Anterior cingulate cortex (tissue), 58 donors: Measurements from ENCODE around the gene C20orf173.
"Not testable (repeated sequence)": the region's sequence is repeated elsewhere in the genome, so short reads cannot be mapped to it uniquely, and the experiment has no call there.

ENCODE experiments used
- DNase-seq, 58 donors: peaks; one replicate each; lab custom pipeline; 2025; lab: John Stamatoyannopoulos, UW

C20orf173 gene

GRCh38 chr20:35529552-35529951 is at the start of gene C20orf173:
TSS of gene C20orf173 (minus strand) at chr20:35529652. CDS start at chr20:35529373, 279 bp downstream.
- no peak for DNase-seq

GRCh38 chr20:35579196-35579595 is 49.7 kb upstream of the C20orf173 start:
- no peak for DNase-seq

GRCh38 chr20:35578469-35578868 is 49.0 kb upstream of the C20orf173 start:
- no peak for DNase-seq

GRCh38 chr20:35576816-35577215 is 47.4 kb upstream of the C20orf173 start:
- DNase-seq = no peak

- DNase-seq = no peak
Measured at GRCh38 chr20:35575958-35576357, 46.5 kb upstream of the C20orf173 start.

- DNase-seq = no peak
Measured at GRCh38 chr20:35572838-35573237, 43.4 kb upstream of the C20orf173 start.

GRCh38 chr20:35571555-35571954 is 42.1 kb upstream of the C20orf173 start:
- DNase-seq = no peak

GRCh38 chr20:35568645-35569044 is 39.2 kb upstream of the C20orf173 start:
- no peak for DNase-seq

- DNase-seq = no peak
Measured at GRCh38 chr20:35564905-35565304, 35.5 kb upstream of the C20orf173 start.

- no peak for DNase-seq
Measured at GRCh38 chr20:35563834-35564233, 34.4 kb upstream of the C20orf173 start.

- no peak for DNase-seq
Measured at GRCh38 chr20:35562541-35563110, 33.2 kb upstream of the C20orf173 start.

GRCh38 chr20:35561671-35562070 is 32.2 kb upstream of the C20orf173 start:
- no peak for DNase-seq

- DNase-seq = peak in 18 of 58 donors; percentile 3 to 27 (median 12)
Measured at GRCh38 chr20:35561268-35561667, 31.8 kb upstream of the C20orf173 start.

GRCh38 chr20:35560541-35560940 is 31.1 kb upstream of the C20orf173 start:
- DNase-seq = no peak

- no peak for DNase-seq
Measured at GRCh38 chr20:35560105-35560511, 30.7 kb upstream of the C20orf173 start.

- DNase-seq = no peak
Measured at GRCh38 chr20:35559042-35559693, 29.7 kb upstream of the C20orf173 start.

GRCh38 chr20:35558451-35558850 is 29.0 kb upstream of the C20orf173 start:
- DNase-seq = no peak

GRCh38 chr20:35556871-35557270 is 27.4 kb upstream of the C20orf173 start:
- DNase-seq = no peak

GRCh38 chr20:35555951-35556645 is 26.6 kb upstream of the C20orf173 start:
- no peak for DNase-seq

- not testable (repeated sequence) for DNase-seq
Measured at GRCh38 chr20:35555461-35555860, 26.0 kb upstream of the C20orf173 start.

GRCh38 chr20:35552914-35553313 is 23.5 kb upstream of the C20orf173 start:
- DNase-seq = no peak

- peak in 1 of 58 donors; percentile 6 for DNase-seq
Measured at GRCh38 chr20:35551503-35551902, 22.1 kb upstream of the C20orf173 start.
